Measurements from ENCODE around the gene FUT6. TPM values are rescaled to one million over a fixed set of nuclear protein-coding genes. Genes with fewer than 3 reads are reported as not detected.

The FUT6 gene
- total RNA-seq, 1 experiment from 2014 or later, result not detected

DNA sequence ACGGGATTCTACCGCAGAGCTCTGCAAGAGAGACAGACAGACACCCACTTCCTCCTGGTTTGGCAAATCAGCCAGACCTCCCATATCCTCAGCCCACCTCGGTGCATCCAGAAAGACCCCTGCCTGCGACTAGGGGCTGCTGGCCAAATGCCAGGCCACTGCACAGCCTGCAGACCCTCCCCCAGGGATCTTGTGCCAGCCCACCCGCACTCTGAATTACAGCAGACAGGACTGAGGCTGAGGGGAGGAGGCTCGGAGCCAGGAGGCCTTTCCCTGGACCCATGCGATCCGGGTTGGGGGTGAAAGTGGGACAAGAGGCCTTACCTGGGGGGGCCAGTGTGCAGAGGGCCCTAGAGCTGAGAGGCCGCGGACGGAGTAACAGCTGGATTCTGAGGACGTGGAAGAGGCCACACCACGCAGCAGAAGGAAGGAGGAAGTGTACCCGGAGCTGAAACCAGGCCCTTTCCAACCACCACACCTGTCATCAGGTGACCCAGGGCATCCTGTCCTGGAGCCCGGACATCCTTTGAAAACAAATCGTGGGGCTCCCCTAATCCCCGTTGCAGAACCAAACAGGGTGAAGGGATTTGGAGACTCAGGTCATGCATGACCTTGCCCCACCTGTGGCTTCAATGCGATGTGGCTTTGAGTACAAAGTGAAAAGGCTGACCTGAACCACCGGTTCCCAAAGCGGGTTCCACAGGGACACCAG is 993 bp downstream of the FUT6 start:
- Histone ChIP-seq H3K4me1 (ENCODE audit: control insufficient read depth, insufficient read depth, low read length) (no peaks in the 10 kb centered on the region), H3K4me3 (ENCODE audit: low read depth in 2 of 2, low read length in 2 of 2) (no peak overlapping the region), H3K9me3 (ENCODE audit: control insufficient read depth, insufficient read depth, low read depth, low read length) (no peaks in the 10 kb centered on the region), H3K36me3 (ENCODE audit: control insufficient read depth, insufficient read depth, low read length) (no peaks in the 10 kb centered on the region), H3K27ac (ENCODE audit: low read length) (no peak overlapping the region), H3K27me3 (ENCODE audit: control insufficient read depth, insufficient read depth, low read length) (no peaks in the 10 kb centered on the region)
- ChIA-PET POLR2A (no interaction called here), CTCF (no interaction called here)
- no peak for ATAC-seq
- no peak for DNase-seq (ENCODE audit: low read depth, low spot score)
- in situ Hi-C loops (cut with HindIII; ENCODE audit: low pct_unique_long_range_greater_than_20kb, low sequenced_read_pairs), result no loop called here
- no TSS peak for BruUV-seq (replicated peaks)
- TF ChIP-seq POLR2AphosphoS5 (IDR thresholded peaks at IDR 0.05; ENCODE audit: low read depth, low read length), result no peak
- TF ChIP-seq SIN3A (IDR thresholded peaks at IDR 0.05; ENCODE audit: borderline replicate concordance, insufficient read depth, low read depth, low read length), result no peak
- TF ChIP-seq, protein P1, sequence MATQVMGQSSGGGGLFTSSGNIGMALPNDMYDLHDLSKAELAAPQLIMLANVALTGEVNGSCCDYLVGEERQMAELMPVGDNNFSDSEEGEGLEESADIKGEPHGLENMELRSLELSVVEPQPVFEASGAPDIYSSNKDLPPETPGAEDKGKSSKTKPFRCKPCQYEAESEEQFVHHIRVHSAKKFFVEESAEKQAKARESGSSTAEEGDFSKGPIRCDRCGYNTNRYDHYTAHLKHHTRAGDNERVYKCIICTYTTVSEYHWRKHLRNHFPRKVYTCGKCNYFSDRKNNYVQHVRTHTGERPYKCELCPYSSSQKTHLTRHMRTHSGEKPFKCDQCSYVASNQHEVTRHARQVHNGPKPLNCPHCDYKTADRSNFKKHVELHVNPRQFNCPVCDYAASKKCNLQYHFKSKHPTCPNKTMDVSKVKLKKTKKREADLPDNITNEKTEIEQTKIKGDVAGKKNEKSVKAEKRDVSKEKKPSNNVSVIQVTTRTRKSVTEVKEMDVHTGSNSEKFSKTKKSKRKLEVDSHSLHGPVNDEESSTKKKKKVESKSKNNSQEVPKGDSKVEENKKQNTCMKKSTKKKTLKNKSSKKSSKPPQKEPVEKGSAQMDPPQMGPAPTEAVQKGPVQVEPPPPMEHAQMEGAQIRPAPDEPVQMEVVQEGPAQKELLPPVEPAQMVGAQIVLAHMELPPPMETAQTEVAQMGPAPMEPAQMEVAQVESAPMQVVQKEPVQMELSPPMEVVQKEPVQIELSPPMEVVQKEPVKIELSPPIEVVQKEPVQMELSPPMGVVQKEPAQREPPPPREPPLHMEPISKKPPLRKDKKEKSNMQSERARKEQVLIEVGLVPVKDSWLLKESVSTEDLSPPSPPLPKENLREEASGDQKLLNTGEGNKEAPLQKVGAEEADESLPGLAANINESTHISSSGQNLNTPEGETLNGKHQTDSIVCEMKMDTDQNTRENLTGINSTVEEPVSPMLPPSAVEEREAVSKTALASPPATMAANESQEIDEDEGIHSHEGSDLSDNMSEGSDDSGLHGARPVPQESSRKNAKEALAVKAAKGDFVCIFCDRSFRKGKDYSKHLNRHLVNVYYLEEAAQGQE (IDR thresholded peaks at IDR 0.05; ENCODE audit: insufficient read depth in 1 of 2, low read depth in 2 of 2, low read length in 1 of 2), result no peak
- TF ChIP-seq, protein P2, sequence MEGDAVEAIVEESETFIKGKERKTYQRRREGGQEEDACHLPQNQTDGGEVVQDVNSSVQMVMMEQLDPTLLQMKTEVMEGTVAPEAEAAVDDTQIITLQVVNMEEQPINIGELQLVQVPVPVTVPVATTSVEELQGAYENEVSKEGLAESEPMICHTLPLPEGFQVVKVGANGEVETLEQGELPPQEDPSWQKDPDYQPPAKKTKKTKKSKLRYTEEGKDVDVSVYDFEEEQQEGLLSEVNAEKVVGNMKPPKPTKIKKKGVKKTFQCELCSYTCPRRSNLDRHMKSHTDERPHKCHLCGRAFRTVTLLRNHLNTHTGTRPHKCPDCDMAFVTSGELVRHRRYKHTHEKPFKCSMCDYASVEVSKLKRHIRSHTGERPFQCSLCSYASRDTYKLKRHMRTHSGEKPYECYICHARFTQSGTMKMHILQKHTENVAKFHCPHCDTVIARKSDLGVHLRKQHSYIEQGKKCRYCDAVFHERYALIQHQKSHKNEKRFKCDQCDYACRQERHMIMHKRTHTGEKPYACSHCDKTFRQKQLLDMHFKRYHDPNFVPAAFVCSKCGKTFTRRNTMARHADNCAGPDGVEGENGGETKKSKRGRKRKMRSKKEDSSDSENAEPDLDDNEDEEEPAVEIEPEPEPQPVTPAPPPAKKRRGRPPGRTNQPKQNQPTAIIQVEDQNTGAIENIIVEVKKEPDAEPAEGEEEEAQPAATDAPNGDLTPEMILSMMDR (IDR thresholded peaks at IDR 0.05), result no peak
- no peak for TF ChIP-seq TCF7L2 (IDR thresholded peaks at IDR 0.05; ENCODE audit: low read depth, low read length)
- intact Hi-C loops (cut with micrococcal nuclease; ENCODE audit: unreplicated experiment), result no loop called here

DNA sequence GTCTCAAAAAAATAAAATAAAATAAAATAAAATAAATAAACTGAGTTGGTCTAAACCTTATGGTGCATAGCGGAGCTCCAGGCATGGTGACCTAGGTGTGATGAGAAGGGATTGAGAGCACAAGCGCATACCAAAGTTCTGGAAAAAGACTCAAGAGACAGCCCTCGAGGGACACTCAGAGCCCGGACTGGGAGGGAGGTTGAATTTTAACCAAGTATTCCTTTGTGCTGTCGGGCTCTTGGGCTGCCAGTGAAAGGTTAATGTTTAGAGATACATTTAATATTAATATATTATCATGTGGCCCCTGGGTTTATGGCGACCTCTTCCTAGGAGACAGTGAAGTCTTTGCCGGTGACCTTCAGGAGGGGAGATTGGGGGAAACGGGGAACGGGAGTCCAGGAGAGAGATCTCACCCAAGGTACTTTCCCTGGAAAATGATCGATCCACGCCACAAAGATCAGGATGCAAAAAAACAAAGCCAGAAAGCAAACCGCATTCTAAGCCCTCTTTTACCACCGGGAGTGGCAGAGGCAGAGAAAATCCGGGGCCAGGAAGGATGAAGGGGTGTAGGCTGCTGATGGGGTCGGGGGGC is 1.6 kb downstream of the FUT6 start:
- DNase-seq (ENCODE audit: low read depth, low spot score) (no peak), ATAC-seq (no peak)
- BruUV-seq (replicated peaks), result no TSS peak
- in situ Hi-C loops (cut with HindIII; ENCODE audit: low pct_unique_long_range_greater_than_20kb, low sequenced_read_pairs), result no loop called here
- H3K9me3 ChIP-seq (ENCODE audit: control insufficient read depth, insufficient read depth, low read depth, low read length), result no peaks in the 10 kb centered on the region
- H3K4me1 ChIP-seq (ENCODE audit: control insufficient read depth, insufficient read depth, low read length), result no peaks in the 10 kb centered on the region
- no peaks in the 10 kb centered on the region for H3K36me3 ChIP-seq (ENCODE audit: control insufficient read depth, insufficient read depth, low read length)
- no peaks in the 10 kb centered on the region for H3K27me3 ChIP-seq (ENCODE audit: control insufficient read depth, insufficient read depth, low read length)
- intact Hi-C loops (cut with micrococcal nuclease; ENCODE audit: unreplicated experiment), result no loop called here
- TF ChIP-seq TCF7L2 (IDR thresholded peaks at IDR 0.05; ENCODE audit: low read depth, low read length) (no peak), SIN3A (IDR thresholded peaks at IDR 0.05; ENCODE audit: borderline replicate concordance, insufficient read depth, low read depth, low read length) (no peak), POLR2AphosphoS5 (IDR thresholded peaks at IDR 0.05; ENCODE audit: low read depth, low read length) (no peak)
- TF ChIP-seq, protein P2 (IDR thresholded peaks at IDR 0.05), result no peak
- TF ChIP-seq, protein P1 (IDR thresholded peaks at IDR 0.05; ENCODE audit: insufficient read depth in 1 of 2, low read depth in 2 of 2, low read length in 1 of 2), result no peak
- ChIA-PET POLR2A (no interaction called here), CTCF (no interaction called here)
- H3K27ac ChIP-seq (ENCODE audit: low read length), result no peak overlapping the region
- H3K4me3 ChIP-seq (ENCODE audit: low read depth in 2 of 2, low read length in 2 of 2), result no peak overlapping the region
